Stimulated activated naive CD8-positive, alpha-beta T cell treated with anti-CD3 and anti-CD28 coated beads, Interleukin-15, amount 100 ng/mL, for 72 hours (primary cell): ENCODE measurements around the gene THUMPD2.

Experiments
- ATAC-seq: fragments of 150-1000 bp; cut with Tn5 transposase; 2 replicates; pipeline ENCODE4 v1.10.0; 2021; ENCODE audit warnings: mild to moderate bottlenecking, moderate library complexity
- DNase-seq, 2 donors: peaks; one replicate each; pipeline ENCODE4 v3.0.0; 2021 to 2022
- H3K27ac Mint-ChIP-seq, 2 donors: one replicate each; pipeline ENCODE4 v1.8.0; 2022; ENCODE audit warnings: mild to moderate bottlenecking in 2 of 2, mixed read lengths in 2 of 2, moderate library complexity in 2 of 2
- H3K27me3 Mint-ChIP-seq: one replicate; pipeline ENCODE4 v1.8.0; 2022; ENCODE audit warnings: mixed read lengths
- H3K4me1 Mint-ChIP-seq: one replicate; pipeline ENCODE4 v1.8.0; 2022; ENCODE audit warnings: mild to moderate bottlenecking, mixed read lengths
- H3K4me3 Mint-ChIP-seq, 2 donors: one replicate each; pipeline ENCODE4 v1.8.0; 2022; ENCODE audit warnings: mild to moderate bottlenecking in 2 of 2, mixed read lengths in 2 of 2, moderate library complexity in 1 of 2
- H3K9me3 Mint-ChIP-seq, 2 donors: one replicate each; pipeline ENCODE4 v1.8.0; 2022; ENCODE audit warnings: mixed read lengths in 2 of 2

THUMPD2 gene

GRCh38 chr2:39688181-39688580, 90.9 kb downstream of the THUMPD2 start:
- H3K4me1 Mint-ChIP-seq, result no peaks in the 10 kb centered on the region
- H3K27ac Mint-ChIP-seq, result no peak overlapping the region
- no peak for ATAC-seq
- H3K9me3 Mint-ChIP-seq, result peaks cover 0 to 5% of the 10 kb centered on the region in 2 donors
- peaks cover 33% of the 10 kb centered on the region for H3K27me3 Mint-ChIP-seq
- H3K4me3 Mint-ChIP-seq, result no peak overlapping the region
- no peak for DNase-seq

GRCh38 chr2:39686456-39686855, 92.6 kb downstream of the THUMPD2 start:
- Mint-ChIP-seq H3K4me3 (no peak overlapping the region), H3K27ac (no peak overlapping the region), H3K9me3 (peaks cover 0 to 5% of the 10 kb centered on the region in 2 donors), H3K27me3 (peaks cover 34% of the 10 kb centered on the region), H3K4me1 (no peaks in the 10 kb centered on the region)
- ATAC-seq (no peak), DNase-seq (no peak)
